Left kidney (tissue), 2 donors: ENCODE data around the gene SLC22A23. TPM values are rescaled to one million over a fixed set of nuclear protein-coding genes. Genes with fewer than 3 reads are reported as not detected.

Experiments
- DNase-seq: peaks from one replicate; pipeline ENCODE4 v3.0.0-alpha.2; 2013
- polyA plus RNA-seq: library from polyadenylated mRNA; unstranded; fragments of 120-200 nt; gene quantifications from one replicate; pipeline ENCODE4 v1.2.1, GENCODE V29; 2013; ENCODE audit not compliant: insufficient read length

SLC22A23 gene
- polyA plus RNA-seq, 1 donor, result 12.8 TPM

DNA sequence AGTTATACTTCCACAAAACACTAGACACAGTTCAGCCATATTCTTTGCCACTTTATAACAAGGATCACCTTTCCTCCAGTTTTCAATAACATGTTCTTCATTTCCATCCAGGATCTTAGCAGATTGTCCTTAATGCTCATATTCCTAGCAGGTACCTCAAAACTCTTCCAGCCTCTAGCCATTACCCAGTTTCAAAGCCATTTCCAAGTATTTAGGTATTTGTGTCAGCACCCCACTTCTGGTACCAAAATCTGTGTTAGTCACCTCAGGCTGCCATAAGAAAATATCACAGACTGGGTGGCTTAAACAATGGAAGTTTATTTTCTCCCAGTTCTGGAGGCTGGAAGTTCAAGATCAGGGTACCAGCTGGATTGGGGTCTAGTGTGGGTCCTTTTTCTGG is 23.2 kb upstream of the SLC22A23 start:
- DNase-seq, result no peak

DNA sequence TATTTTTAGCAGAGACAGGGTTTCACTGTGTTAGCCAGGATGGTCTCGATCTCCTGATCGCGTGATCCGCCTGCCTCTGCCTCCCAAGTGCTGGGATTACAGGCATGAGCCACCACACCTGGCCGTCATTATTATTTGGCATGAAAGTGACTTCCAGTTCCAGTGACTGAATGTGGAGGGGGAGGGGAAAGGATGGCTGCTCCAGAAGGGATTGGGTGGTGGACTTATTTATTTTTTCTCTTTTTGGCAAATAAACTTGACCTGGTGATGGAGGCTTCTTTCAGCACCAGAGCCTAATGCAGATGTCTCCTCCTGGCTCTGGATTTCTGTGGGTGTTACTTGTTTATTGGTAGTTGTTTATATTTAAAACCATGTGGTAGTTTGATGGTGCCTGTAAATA is 16.9 kb upstream of the SLC22A23 start:
- DNase-seq, result no peak

DNA sequence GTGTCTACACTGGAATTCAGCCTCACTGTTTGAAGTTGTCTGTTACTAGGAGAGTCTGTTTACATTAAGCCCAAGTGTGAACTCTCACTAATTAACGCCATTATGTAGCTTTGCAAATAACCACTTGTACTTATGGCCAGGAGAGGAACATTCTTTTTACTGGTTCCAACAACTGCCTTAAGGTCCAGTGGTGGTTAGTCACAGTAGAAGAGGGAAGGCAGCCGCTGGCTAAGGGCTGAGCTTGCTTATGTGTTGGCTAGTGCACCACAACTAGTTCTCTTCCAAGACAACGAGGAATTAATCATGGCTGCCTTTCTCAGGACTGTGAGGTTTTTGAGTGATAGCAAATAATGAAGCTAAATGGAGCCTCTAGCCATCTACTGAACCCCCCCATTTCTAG is 14.9 kb upstream of the SLC22A23 start:
- no peak for DNase-seq

DNA sequence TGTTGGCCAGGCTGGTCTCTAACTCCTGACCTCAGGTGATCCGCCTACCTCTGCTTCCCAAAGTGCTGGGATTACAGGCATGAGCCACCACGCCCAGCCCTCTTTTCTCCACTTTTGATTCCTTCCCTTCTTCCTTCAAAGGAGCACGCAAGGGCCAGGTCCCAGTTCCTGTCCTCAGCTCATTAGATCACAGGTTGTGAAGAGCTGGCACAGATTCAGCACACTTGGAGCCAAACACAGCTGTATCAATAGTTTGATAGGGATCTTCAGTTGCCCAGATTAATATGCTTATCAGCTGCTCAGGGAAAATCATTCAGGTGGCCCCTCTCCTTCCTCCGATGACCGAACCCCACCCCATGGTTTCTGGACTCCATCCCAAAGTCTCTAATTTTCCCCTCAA is 14.4 kb upstream of the SLC22A23 start:
- DNase-seq, result no peak

DNA sequence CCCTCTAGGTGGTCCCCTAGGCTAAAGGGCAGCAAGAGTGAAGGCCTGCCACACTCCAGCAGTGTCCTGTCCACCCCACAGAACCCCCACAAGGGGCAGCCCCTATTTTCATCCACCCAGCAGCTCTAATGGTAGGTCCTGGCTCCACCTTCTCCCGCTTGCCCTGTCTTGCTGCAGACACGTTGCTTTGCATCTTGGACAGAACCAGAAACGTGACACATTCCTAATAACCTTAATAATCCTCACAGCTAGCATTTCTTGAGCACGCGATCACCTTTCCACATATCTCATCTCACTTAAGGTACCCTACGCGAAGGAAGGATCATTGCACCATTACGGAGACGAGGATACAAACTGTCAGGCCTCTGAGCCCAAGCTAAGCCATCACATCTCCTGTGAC is 11.7 kb upstream of the SLC22A23 start:
- DNase-seq, result no peak

DNA sequence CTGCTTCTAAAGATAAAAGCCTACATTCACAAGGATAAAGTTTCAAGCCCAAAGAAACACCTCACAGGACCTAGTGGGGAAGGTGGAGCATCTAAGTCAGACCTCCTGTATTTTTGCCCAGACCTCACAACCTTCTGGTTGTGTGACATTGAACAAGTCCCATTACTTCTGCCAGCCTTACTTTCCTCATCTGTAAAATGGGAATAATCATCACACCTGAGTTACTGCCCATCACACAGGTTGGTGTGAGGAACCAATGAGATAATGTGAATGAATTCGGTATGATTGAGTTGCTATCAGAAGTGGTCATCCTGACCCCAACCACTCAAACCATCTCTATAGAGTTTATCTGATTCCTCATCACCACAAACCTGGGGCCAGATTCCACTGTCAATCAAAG is 11.1 kb upstream of the SLC22A23 start:
- DNase-seq, result no peak

DNA sequence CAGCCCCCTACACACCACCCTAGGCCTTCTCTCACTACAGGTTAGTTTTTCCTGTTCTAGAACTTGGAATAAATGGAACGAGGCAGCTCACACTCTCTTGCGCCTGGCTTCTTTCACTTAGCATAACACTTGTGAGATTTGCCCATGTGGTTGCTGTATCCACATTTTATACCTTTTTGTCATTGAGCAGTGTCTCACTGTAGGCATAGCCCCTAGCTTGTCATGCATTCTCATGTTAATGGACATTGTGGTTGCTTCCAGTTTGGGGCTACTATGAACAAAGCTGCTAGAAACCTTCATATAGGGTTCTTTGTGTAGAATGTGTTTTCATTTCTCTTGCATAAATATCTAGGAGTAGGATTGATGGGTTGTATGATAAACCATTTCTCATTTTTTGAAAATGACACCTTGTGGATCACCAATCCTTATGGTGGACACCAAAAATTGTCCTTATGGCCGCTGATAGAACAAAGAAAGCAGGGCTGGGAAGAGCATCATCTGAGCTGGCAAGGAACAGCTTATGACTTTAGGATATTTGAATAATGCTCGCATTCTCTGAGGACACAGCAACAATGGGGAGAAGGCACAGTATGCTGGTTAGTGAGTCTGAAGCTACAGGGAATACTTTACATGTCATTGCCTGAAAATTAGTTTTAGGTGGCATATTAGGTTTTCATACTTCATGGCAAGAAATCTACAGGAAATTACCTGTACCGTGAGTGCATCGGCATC is 9.8 kb upstream of the SLC22A23 start:
- DNase-seq, result no peak

DNA sequence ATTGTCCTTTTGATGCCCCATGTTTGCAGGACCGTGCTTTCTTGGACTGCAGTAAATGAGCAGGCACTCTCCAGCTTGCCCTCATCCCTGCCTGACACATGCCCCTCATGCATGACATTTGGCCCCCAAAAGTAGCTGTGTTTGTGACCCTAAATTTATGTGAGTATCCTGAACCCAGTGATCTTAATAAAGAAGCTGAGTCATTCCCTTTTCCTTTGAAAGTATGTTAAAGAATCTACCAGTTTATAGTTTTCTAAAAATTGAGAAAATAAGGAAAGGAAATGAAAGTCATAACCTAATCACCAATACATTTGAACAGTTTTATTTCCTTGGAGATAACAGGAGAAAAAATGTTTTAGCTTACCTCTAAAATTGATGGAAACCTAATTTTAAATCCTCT is 3.4 kb upstream of the SLC22A23 start:
- DNase-seq, result no peak

DNA sequence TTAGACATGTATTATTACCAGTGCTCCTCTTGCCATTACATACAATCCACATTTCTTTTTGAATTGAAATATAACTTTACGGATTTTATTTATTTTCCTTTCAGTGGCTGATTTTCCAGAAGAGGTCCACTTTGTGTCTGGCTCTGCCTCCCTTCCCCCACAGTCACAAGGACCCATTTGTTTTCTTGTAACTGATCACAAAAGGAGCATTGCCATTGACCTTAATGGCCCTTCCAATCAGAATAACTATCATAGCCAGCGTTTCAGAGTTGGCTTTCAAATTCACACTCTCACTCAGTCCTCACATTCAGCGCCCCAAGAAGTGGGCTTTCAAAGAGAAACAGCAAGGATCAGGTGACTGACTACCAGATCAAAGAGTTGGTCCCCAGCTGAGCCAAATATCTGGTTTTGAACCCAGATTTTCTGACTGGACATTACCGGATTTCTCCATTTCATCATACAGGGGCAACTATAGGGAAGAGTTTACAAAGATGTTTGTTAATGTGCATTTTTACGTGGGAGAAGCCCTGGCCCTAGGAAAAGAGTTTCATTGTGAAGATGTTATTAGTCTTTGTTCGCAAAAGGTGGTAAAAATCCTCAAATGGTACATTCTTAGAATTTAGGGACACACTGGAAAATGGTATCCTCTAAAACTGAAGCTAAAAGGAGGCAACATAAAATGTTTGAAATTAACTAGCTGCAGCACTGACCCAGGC is 2.0 kb upstream of the SLC22A23 start:
- no peak for DNase-seq

DNA sequence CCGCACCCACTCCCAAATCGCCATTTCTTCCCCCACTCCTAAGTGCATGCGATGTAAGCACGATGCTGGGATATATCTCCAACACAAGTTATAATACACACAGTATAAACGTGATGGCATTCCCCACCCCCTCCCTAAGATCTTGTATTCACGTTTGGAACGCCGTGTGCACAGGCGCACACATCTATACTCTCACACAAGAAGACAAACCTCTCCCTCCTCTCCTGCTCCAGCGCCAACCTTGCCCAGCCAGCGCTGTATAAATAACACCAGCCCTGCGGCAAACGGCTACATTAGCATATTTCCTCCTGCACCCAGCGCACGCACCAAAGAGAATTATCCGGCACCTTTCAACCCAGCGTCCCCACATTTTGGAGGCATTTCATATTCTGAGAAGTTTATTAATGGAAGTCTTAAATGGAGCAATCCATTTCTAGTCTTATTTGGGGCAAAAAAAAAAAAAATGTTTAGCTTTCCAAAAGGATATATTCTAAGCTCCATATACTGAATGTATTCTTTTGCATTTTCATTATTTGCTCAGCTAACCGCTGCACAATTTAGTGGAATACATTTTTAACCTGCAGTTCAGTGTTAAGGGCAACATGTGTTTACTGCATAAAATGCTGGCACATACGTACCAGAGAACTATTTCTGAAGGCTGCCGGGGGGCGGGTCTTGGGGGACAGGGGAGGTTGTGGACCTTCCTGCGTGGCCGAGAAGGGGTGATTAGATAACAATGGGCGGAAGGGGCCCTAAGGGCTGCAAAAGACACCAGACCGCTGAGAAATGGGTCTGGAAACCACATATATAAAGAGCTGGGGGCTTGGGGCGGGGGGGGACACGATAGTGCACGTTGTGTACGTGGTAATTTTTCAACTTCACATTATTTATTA is 1.1 kb upstream of the SLC22A23 start:
- DNase-seq, result peak; percentile 31

DNA sequence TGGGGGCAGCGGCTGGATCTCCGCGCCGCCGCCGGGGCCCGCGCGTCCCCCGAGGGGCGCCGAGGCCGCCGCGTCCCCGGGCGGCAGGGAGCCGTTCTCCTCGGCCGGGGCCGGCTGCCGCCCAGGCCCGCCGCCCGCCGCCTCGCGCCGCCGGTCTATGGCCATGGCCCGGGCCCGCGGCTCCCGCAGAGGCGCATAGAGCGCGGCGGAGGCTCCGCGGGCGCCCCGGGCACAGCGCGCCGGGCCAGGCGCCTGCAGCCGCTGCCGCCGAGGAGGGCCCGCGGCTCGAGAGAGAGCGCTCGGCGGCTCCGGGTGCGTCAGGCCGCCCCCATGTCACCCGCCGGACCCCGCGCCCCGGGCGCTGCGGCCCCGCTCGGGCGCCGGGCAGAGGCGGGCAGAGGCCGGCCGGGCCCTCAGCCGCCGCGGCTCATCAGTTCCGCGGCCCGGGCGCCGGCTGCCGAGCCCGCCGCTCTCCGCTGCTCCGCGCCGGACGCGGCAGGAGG is 404 bp downstream of the SLC22A23 start:
- no peak for DNase-seq

DNA sequence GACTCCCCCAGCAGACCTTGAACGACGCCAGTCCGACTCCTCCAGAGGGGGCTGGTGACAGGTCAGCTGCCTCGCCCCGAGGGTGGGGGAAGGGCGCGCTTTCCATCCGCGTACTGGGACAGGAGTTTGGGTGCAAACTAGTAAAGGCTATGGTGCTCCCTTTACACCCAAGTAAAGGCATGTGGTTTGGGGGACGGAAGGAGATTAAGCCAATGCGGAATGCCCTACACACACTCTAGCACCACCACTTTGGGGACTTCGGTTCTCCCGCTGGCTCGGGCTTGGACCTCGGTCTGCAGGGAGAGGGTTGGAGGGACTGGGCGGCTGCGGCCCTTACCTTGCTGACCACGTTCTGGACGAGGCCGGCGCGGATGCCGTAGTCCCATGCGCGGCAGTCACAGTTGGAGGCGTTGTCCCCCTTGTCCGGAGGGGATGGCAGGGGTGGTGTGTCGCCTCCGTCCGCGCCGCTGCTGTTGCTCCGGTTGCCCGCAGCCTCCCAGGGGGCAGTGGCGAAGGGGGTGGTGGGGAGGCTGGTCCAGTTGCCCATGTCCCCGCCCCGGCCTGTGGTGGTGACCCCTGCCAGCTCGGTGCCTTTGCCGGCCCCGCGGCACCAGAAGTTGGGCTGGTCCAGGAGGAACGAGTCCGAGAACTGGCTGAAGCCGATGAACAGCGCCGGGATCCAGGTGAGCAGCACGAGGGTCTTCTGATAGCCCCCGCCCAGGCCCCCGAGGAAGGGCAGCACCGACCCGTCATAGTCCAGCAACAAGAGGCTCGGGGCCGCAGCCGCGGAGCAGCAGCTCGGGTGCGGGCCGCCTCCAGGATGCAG is 1.1 kb downstream of the SLC22A23 start:
- DNase-seq, result peak; percentile 11

DNA sequence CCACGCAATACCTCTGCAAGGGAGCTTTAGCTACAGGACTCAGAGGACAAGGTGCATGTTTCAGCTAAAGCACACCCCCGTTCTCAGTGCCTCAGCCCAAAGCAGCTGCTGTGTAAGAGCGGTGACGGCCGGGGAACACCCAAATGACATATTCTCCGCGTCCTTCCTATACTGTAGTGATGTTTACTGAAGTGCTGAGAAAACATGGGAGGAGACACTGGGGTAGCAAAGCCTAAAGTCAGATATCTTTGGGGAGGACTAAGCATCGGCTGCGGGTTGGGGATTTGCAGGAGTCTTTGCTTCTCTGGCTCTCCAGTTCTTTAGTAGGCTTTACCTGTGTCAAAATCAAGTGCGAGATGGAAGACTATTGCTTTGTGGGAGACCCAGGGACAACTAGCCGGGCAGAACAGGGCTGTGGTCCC is 1.7 kb downstream of the SLC22A23 start:
- no peak for DNase-seq

DNA sequence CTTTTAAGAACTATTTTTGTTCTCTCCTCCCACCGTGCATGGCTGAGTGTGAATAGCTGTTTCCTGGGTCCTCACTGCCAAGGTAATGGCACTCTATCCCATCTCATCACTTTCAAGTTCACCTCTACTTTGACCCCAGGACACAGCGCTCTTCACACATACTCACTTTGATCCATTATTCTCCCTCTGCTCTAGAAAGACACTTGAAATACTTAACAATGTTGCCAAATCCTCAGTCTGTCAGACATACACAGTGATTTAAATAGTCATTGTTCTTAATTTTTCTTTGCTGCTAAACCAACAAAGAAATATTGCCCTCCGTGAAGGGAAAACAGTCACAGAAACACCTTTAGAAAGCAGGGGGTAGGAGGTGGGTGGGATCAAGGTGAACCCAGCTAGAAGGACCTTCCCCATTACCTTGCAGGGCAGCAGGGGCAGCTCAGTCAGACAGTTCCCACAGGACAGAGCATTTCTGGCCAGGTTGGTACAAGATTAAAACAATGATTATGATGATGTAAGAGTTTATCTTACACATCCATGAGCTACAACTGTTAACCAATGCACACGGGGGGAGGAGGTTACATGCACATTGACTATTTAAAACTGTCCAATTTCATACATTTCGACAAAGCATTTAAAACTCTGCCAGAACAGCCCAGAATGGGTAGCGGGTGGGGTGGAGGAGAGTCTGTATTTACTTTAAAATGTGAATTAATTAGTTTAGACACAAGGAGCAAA is 2.4 kb downstream of the SLC22A23 start:
- DNase-seq, result no peak

DNA sequence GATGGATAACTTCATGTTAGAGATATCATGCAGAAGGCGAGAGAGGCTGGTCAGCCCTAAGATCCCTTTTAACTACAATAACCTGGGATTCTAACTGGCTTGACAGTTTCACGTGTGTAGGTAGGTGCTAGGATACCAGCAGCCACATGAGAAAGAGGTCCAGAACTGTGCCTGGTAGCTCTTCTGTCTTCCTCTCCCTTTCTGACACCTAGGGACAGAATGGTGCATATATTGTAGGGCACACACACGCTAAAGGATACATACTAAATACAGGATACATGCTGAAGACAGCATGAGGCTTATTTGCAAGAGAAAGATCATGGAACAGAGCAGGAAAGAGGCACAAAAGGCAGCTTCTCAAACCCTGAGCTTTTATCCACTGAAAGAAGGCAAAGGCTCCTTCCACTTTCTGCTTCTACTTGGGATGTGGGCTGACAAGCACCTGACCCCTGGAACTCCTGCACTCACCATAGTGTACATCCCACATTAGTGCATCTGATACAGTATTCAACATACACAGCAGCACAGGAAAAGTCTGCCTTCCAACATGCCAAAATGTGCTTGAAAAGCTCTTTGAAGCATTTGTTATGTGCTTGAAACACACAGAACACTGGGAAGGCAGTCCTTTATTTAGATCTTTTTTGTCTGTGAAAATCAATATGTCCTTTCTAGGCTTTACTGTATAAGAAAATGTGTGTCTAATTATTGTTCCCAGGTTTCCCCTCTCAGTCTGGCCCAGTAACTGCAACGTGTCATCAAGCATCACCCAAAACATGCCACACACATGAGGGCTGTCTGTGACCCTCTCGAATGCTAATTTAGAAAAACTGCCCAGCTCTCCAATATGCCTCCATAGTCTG is 3.2 kb downstream of the SLC22A23 start:
- no peak for DNase-seq

DNA sequence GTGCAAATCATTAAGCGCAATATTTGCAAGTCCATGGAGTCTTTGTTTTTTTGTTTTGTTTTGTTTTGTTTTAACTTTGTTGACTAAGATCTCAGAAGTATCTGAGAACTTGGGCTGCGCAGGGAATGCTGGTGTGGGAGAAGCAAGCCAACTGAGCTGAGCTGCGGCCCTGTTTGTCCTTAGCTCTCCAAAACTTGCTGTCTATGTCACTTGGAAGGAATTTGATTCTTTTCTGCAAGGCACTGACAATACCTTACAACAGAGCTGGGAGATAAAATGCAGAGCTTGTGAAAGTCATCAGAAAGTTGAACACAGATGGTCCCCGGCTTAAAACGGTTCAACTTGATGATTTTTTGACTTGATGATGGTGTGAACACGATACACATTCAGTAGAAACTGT is 5.4 kb downstream of the SLC22A23 start:
- DNase-seq, result no peak

DNA sequence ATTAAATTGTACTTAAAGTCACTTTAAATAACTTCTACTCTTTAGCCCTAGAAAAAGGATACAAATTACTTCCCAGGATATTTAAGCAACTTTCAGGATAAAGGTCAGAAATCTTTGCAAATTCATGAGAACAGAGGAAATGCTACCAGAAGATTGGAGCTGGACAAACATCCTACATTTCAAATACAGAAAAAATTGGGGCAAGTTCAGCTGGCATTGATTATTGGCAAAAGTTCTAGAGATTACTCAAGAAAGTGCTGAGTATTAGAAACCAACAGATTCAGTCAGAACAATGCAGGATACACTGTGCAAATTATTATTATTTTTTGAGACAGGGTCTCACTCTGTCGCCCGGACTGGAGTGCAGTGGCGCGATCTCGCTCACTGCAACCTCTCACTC is 6.0 kb downstream of the SLC22A23 start:
- no peak for DNase-seq

DNA sequence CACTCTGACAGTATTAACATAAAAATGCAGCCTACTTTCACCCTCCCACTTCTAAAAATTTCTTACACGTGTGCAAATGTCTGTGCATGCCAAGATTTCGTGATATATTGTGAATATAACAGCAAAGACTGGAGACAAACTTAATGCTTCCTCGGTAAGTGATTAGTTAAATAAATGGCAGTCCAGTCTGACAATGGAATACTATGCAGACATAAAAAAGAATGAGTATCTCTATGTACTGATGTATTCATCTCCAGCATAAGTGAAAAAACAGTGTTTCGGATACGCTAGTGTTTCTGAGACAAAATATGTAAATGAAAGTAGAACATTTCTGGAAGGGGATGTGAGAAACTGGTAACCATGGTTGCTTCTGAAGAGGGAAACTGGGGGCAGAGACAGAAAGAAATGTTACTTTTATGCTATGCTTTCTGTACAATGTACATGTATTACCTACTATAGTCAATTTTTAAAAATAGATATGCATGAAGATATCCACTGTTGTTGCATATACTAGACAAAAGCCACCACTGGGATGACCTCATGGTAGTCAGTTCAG is 7.0 kb downstream of the SLC22A23 start:
- DNase-seq, result no peak

DNA sequence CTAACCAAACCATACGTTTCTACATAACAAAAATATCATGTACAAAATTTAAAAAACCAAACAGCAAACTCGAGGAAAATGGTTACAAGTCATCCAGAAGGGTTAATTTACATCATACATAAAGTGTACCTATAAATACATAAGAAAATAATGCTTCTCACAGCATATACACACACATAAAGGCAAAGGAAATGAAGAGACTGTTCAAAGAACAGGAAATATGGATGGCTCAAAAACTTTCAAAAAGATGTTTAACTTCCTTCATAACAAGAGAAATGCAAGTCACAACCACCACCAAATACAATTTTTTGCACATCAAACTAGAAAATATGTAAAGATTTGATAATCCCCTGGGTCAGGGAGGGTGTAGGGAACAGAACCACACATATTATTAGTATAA is 7.5 kb downstream of the SLC22A23 start:
- DNase-seq, result no peak

DNA sequence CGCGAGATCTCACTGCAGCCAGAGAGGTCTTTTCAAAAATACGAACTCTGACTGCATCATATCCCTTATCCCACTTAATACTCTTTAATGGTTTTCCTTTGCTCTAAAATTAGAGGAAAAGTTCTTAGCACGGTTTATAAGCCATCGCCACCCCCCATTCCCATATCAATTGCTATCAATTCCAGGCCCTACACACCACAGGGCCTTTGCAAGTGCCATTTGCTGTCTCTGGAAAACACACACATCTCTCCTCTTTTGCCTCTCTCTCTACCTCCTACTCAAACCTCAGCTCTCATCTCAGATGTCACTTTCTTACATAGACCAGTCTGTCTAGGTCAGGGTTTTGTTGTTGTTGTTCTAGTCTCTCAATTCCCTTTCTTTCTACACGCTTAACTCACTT is 9.8 kb downstream of the SLC22A23 start:
- no peak for DNase-seq
